GM21381 (cell line): ENCODE results near the gene YAE1.

Source experiments
- ATAC-seq: cut with Tn5 transposase; IDR thresholded peaks from one replicate; pipeline ENCODE4 v1.9.1; 2021; ENCODE audit warnings: mild to moderate bottlenecking, moderate library complexity; ENCODE audit not compliant: unreplicated experiment

YAE1 gene

GRCh38 chr7:39606941-39607340, 40.7 kb downstream of the YAE1 start:
- no peak for ATAC-seq

- ATAC-seq: no peak
Observed at GRCh38 chr7:39607865-39608264, 41.7 kb downstream of the YAE1 start.

DNA sequence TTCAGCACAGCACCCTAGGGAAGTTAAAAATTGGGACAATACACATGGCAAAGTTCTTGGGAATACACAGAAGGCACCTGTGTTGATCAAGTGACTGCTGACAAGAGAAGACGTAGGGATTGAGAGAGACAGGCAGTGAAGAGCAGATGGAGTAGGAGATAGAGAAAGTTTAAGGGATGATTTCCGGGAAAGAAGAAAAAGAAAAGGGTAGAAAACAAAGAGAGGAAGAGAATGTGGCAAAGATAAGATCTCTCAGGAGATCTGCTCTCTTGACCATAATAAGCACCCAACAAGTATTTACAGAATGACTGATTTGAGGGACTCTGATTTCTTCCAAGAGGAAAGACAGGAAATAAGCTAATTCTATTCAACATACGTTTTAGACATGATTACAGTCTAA, 42.1 kb downstream of the YAE1 start:
- ATAC-seq: no peak

- no peak for ATAC-seq
Observed at GRCh38 chr7:39609113-39609934, 43.1 kb downstream of the YAE1 start.

DNA sequence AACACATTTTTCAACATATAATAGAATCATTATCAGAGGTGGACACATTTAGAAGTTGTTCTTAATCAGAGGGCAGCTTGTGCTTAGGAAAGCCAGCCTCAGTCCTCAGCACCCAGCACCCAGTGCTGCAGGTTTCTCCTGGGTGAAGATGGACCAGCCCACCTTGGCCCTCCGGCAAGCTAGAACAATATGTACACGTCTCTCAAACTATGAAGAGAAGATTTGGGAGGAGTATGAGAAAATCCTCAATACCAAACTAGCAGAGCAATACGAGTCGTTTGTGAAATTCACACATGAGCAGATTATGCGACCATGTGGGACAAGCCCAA, 43.7 kb downstream of the YAE1 start:
- no peak for ATAC-seq

DNA sequence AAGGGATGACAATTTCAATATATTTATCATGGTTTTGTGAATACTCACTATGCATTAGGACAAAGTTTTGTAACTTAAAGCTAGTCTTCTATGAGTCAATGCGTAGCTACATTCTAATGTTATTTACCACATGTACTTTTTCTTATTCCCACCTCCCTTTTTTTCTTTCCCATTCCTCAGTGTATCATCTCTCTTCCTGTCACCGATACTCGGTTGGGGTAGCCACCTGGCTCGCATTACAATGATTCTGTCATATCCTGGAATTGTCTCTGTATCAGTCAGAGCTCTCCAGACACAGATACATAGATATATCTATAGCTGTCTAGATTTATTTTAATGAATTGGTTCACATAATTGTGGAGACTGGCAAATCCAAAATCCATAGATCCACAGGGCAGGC, 47.4 kb downstream of the YAE1 start:
- ATAC-seq: no peak

DNA sequence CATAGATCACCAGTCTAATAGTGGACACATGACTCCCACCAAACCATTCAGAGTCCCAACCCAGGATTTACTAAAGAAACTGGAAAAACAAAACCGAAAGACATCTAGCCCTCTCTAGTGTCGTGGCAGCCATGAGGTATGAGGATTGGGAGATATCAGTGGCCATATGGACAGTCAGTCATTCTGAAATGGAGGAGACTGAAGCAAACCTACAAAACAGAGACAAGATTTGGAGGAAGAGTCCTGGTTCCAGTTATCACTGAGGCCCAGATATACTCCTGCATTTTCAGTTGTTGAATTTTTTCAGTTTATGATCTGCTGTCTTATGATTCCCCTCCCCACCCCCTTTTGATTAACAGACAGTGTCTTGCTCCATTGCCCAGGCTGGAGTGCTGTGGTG, 48.1 kb downstream of the YAE1 start:
- no peak for ATAC-seq

DNA sequence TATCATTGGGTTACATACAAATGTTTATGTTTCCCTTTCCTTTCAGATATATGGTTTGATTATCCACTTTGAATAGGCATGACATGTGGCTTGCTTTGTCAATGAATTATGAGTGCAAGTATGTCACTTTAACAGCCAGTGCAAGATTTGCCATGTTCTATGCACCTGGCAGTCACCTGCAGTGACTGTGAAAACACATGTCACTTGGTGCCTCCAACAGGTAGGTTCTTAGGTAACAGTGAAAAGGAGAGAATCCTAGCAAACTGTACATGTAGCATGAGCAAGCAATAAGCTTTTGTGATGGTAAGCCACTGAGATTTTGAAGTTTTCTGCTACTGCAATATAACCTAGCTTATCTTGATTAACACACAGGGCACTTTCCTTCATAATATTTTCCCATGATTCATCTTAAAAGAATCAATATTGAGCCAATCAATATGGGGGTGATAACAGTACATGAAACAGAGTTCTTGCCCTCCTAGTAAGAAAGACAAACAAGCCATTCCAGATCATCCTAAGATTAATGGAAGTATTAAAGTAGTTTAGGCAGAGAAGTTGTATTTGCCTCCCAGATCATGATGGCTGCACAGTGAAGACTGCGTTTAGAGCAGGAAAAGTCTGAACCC, 49.3 kb downstream of the YAE1 start:
- no peak for ATAC-seq

DNA sequence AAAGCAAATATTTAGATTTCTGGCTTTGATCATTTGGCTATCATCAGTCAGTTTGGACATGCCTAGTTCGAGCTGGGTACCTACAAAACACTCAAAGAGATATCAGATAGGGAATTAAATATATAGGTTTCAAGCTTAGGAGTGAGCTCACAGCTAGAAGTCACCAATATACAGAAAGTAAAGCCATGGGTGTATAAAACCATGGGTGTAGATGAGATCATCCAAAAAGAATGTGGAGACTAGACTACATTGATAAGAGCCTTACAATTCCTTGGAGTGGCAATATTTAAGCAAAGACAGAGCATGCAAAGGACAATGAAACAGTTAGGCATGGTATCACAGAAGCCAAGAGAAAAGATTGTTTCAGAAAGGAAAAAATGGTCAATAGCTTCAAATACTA, 49.9 kb downstream of the YAE1 start:
- ATAC-seq: no peak

DNA sequence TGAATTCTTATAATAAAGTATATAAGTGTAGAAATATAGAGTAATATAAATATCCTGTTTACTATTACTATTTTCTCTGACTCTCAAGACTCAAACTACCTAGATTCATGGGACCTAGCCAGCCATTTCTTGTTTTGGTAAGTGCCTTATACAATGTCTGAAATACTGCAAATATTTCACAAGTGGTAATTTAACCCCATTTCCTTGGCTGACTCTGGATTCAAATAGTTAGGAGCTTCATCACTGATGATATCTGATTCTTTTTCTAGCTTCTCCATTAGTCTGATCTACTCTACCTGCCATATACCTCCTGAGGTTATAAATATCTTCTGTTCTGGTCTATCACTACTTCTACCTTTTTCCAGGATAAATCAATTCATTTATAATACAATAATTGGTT, 50.8 kb downstream of the YAE1 start:
- ATAC-seq: no peak

GRCh38 chr7:39618868-39619267, 52.7 kb downstream of the YAE1 start:
- no peak for ATAC-seq

DNA sequence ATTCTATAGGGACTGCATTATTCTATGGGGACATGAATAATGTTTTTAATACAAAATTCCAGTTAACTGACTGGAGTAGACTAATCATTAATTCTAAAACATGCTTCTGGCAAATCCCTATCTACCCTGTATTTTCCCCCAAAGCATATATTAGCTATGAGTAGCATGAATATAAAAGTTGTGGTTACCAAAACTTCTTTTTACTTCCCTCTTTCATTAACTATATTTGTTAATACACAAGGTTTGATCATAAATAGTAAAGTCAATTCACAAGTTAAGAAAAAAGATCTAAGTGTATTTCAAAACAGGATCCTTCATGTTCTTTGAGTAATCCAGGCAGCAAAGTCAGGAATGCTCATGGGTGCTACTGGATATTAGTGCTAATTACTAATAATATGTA, 54.3 kb downstream of the YAE1 start:
- no peak for ATAC-seq

- no peak for ATAC-seq
Observed at GRCh38 chr7:39621261-39621660, 55.1 kb downstream of the YAE1 start.

GRCh38 chr7:39621784-39622411, 55.7 kb downstream of the YAE1 start:
- no peak for ATAC-seq
